Ovary (tissue), 3 donors: ENCODE data around the gene PSD2.

Experiments
- EP300 ChIP-seq: sonication (generic); formaldehyde crosslinking; IDR thresholded peaks from one replicate; pipeline ENCODE4 v1.6.1; 2017; ENCODE audit warnings: antibody characterized with exemption
- POLR2A ChIP-seq: fragments of 450-650 bp; IDR thresholded peaks from one replicate; pipeline ENCODE4 v1.6.1; 2017; ENCODE audit warnings: antibody characterized with exemption, mild to moderate bottlenecking, moderate library complexity
- TF ChIP-seq, protein P1 (sequence below), 3 donors: fragments of 450-650 bp in 2 of 3; fragments of 200-600 bp in 1 of 3; IDR thresholded peaks; one replicate each; pipeline versions ENCODE4 v1.5.1 to v1.8.0; 2016 to 2022; ENCODE audit warnings: antibody characterized with exemption in 3 of 3, mild to moderate bottlenecking in 1 of 3
- donor health status: DM: no; HTN: no; CAD: no.

DNA sequence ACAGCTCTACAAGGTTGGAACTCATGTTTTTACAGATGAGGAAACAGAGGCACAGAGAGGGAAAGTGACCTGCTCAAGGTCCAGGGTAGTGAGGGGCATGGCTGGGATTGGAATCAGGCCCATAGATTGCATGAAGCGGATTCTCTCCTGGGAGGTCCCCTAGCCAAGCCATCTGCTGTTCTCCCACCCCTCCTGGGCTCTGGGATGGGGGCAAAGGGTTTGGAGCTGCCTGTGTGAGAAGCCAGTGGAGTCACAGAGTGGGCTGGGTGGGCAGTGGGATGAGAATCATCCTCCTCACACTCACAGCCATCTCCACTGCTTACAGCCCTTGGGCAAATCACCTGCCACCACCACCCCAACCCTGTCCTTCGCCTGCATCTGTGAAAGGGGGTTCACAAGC is 38.6 kb upstream of the PSD2 start:
- TF ChIP-seq, protein P1, sequence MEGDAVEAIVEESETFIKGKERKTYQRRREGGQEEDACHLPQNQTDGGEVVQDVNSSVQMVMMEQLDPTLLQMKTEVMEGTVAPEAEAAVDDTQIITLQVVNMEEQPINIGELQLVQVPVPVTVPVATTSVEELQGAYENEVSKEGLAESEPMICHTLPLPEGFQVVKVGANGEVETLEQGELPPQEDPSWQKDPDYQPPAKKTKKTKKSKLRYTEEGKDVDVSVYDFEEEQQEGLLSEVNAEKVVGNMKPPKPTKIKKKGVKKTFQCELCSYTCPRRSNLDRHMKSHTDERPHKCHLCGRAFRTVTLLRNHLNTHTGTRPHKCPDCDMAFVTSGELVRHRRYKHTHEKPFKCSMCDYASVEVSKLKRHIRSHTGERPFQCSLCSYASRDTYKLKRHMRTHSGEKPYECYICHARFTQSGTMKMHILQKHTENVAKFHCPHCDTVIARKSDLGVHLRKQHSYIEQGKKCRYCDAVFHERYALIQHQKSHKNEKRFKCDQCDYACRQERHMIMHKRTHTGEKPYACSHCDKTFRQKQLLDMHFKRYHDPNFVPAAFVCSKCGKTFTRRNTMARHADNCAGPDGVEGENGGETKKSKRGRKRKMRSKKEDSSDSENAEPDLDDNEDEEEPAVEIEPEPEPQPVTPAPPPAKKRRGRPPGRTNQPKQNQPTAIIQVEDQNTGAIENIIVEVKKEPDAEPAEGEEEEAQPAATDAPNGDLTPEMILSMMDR (IDR thresholded peaks at IDR 0.05), result no peak
- no peak for TF ChIP-seq POLR2A
- no peak for TF ChIP-seq EP300
